ENCODE measurements around the gene ZNF414.

DNA sequence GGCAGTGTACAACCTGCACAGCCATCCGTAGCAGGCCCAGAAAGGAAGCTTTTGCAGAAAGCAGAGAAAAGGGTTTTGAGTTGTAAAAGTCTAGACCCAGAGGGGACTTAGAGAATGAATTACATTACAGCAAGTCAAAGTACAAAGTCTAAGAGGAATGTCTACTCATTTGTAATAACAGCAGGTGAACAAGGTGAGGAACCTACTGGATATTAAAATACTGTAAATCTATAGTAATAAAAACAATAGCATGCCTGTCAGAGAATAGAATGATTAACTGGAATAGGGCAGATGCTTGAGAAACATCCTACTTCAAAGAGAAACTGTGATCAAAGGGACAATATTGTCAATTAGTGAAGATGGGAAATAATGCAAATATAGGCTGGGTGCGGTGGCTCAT, 18.3 kb upstream of the ZNF414 start:
- TF ChIP-seq CTCF (IDR thresholded peaks at IDR 0.05; ENCODE audit: poor library complexity) (no peak), EZH2phosphoT487 (IDR thresholded peaks at IDR 0.05; ENCODE audit: low read depth, severe bottlenecking, unreplicated experiment) (no peak)

All from hepatocyte (in vitro differentiated cells).